Measurements from ENCODE around the gene PDE4D.

The PDE4D gene

GRCh38 chr5:59830536-59831200 is 62.9 kb downstream of the PDE4D start:
- H3K27me3 Mint-ChIP-seq (ENCODE audit: low read depth) = peaks cover 14% of the 10 kb centered on the region
- no peaks in the 10 kb centered on the region for H3K36me3 Mint-ChIP-seq (ENCODE audit: low read depth)
- no peaks in the 10 kb centered on the region for H3K9me3 Mint-ChIP-seq
- no peak overlapping the region for H3K27ac Mint-ChIP-seq
- no peaks in the 10 kb centered on the region for H3K4me1 Mint-ChIP-seq (ENCODE audit: low read depth)
- no peak overlapping the region for H3K4me3 Mint-ChIP-seq

- Mint-ChIP-seq H3K27ac (no peak overlapping the region), H3K4me1 (ENCODE audit: low read depth) (no peaks in the 10 kb centered on the region), H3K9me3 (no peaks in the 10 kb centered on the region), H3K27me3 (ENCODE audit: low read depth) (peaks cover 14% of the 10 kb centered on the region), H3K4me3 (no peak overlapping the region), H3K36me3 (ENCODE audit: low read depth) (no peaks in the 10 kb centered on the region)
Observed at GRCh38 chr5:59829922-59830321, 63.6 kb downstream of the PDE4D start.

GRCh38 chr5:59829386-59829785 is 64.1 kb downstream of the PDE4D start:
- no peak overlapping the region for H3K27ac Mint-ChIP-seq
- H3K4me1 Mint-ChIP-seq (ENCODE audit: low read depth) = no peaks in the 10 kb centered on the region
- peaks cover 14% of the 10 kb centered on the region for H3K27me3 Mint-ChIP-seq (ENCODE audit: low read depth)
- H3K9me3 Mint-ChIP-seq = no peaks in the 10 kb centered on the region
- H3K36me3 Mint-ChIP-seq (ENCODE audit: low read depth) = no peaks in the 10 kb centered on the region
- no peak overlapping the region for H3K4me3 Mint-ChIP-seq

DNA sequence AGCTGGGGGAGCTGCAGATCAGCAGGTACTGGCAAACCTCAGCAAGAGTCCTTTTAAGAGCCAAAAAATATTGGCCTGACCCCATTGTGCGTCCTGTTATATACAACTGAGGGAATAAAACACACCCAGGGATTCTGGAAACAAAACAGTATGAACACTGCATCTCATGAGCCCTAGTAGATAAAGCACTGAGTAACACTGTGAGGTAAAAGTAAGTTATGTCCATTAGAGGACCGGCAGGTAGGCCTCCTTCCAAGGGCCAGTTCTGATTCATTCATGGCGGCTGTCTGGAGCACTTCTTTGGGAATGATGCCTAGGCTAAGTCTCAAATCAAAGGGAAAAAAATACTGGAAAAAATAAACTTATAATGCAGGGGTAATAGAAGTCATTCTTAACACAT is 64.9 kb downstream of the PDE4D start:
- Mint-ChIP-seq H3K4me3 (no peak overlapping the region), H3K9me3 (no peaks in the 10 kb centered on the region), H3K36me3 (ENCODE audit: low read depth) (no peaks in the 10 kb centered on the region), H3K4me1 (ENCODE audit: low read depth) (no peaks in the 10 kb centered on the region), H3K27ac (no peak overlapping the region), H3K27me3 (ENCODE audit: low read depth) (peaks cover 18% of the 10 kb centered on the region)

- Mint-ChIP-seq H3K27ac (no peak overlapping the region), H3K4me3 (no peak overlapping the region), H3K4me1 (ENCODE audit: low read depth) (no peaks in the 10 kb centered on the region), H3K27me3 (ENCODE audit: low read depth) (peaks cover 17% of the 10 kb centered on the region), H3K9me3 (no peaks in the 10 kb centered on the region), H3K36me3 (ENCODE audit: low read depth) (no peaks in the 10 kb centered on the region)
Observed at GRCh38 chr5:59826996-59827395, 66.5 kb downstream of the PDE4D start.

GRCh38 chr5:59823420-59823819 is 70.1 kb downstream of the PDE4D start:
- H3K9me3 Mint-ChIP-seq = no peaks in the 10 kb centered on the region
- H3K36me3 Mint-ChIP-seq (ENCODE audit: low read depth) = no peaks in the 10 kb centered on the region
- no peak overlapping the region for H3K27ac Mint-ChIP-seq
- no peak overlapping the region for H3K4me3 Mint-ChIP-seq
- peaks cover 26% of the 10 kb centered on the region for H3K27me3 Mint-ChIP-seq (ENCODE audit: low read depth)
- H3K4me1 Mint-ChIP-seq (ENCODE audit: low read depth) = no peaks in the 10 kb centered on the region

DNA sequence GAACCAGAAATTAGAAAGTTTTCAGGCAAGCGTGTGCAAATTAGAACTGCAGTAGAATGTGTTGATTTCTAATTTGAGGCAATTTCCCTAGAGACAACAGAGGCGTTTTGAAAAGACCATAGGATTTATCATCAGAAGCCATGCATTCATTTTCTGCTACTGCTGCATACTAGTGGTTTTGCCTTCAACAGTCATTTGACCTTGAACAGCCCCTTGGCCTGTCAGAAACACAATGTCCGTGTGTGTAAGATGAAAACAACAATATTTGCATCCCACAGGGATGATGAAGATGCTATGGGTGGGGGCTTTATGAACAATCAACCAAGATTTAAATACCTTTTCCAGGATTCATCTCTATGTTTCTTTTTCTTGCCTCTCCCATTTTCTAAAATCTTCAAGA is 73.7 kb downstream of the PDE4D start:
- Mint-ChIP-seq H3K36me3 (ENCODE audit: low read depth) (no peaks in the 10 kb centered on the region), H3K27ac (no peak overlapping the region), H3K4me1 (ENCODE audit: low read depth) (no peaks in the 10 kb centered on the region), H3K9me3 (no peaks in the 10 kb centered on the region), H3K27me3 (ENCODE audit: low read depth) (peaks cover 27% of the 10 kb centered on the region), H3K4me3 (no peak overlapping the region)

DNA sequence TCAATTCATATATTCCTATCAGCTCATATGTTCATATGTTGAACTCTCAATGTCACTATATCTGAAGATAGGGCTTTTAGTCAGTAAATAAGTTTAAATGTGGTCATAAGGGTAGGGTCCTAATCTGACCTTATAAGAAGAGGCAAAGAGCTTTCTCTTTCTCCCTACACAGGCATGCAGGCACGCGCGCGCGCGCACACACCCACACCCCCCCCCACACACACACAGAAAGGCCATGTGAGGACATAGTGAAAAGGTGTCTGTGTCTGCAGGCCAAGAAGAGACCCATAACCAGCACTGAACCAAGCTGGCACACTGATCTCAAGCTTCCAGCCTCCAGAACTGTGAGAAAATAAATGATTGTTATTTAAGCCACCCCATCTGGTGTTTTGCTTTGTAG is 76.0 kb downstream of the PDE4D start:
- Mint-ChIP-seq H3K4me1 (ENCODE audit: low read depth) (no peaks in the 10 kb centered on the region), H3K36me3 (ENCODE audit: low read depth) (no peaks in the 10 kb centered on the region), H3K27ac (no peak overlapping the region), H3K27me3 (ENCODE audit: low read depth) (peaks cover 25% of the 10 kb centered on the region), H3K9me3 (no peaks in the 10 kb centered on the region), H3K4me3 (no peak overlapping the region)

GRCh38 chr5:59816654-59817300 is 76.7 kb downstream of the PDE4D start:
- peak overlapping the region; percentile 35 for H3K27ac Mint-ChIP-seq
- no peaks in the 10 kb centered on the region for H3K4me1 Mint-ChIP-seq (ENCODE audit: low read depth)
- no peaks in the 10 kb centered on the region for H3K36me3 Mint-ChIP-seq (ENCODE audit: low read depth)
- H3K27me3 Mint-ChIP-seq (ENCODE audit: low read depth) = peaks cover 23% of the 10 kb centered on the region
- no peak overlapping the region for H3K4me3 Mint-ChIP-seq
- H3K9me3 Mint-ChIP-seq = no peaks in the 10 kb centered on the region

- H3K9me3 Mint-ChIP-seq = no peaks in the 10 kb centered on the region
- no peaks in the 10 kb centered on the region for H3K36me3 Mint-ChIP-seq (ENCODE audit: low read depth)
- peaks cover 25% of the 10 kb centered on the region for H3K27me3 Mint-ChIP-seq (ENCODE audit: low read depth)
- H3K4me3 Mint-ChIP-seq = no peak overlapping the region
- peaks cover 2% of the 10 kb centered on the region for H3K4me1 Mint-ChIP-seq (ENCODE audit: low read depth)
- no peak overlapping the region for H3K27ac Mint-ChIP-seq
Observed at GRCh38 chr5:59814537-59814872, 79.0 kb downstream of the PDE4D start.

GRCh38 chr5:59813761-59814536 is 79.6 kb downstream of the PDE4D start:
- Mint-ChIP-seq H3K27me3 (ENCODE audit: low read depth) (peaks cover 25% of the 10 kb centered on the region), H3K9me3 (no peaks in the 10 kb centered on the region), H3K27ac (no peak overlapping the region), H3K36me3 (ENCODE audit: low read depth) (no peaks in the 10 kb centered on the region), H3K4me3 (no peak overlapping the region), H3K4me1 (ENCODE audit: low read depth) (peaks cover 2% of the 10 kb centered on the region)

- no peak overlapping the region for H3K27ac Mint-ChIP-seq
- H3K27me3 Mint-ChIP-seq (ENCODE audit: low read depth) = peaks cover 21% of the 10 kb centered on the region
- peaks cover 2% of the 10 kb centered on the region for H3K4me1 Mint-ChIP-seq (ENCODE audit: low read depth)
- H3K36me3 Mint-ChIP-seq (ENCODE audit: low read depth) = no peaks in the 10 kb centered on the region
- H3K4me3 Mint-ChIP-seq = peak overlapping the region; percentile 16
- H3K9me3 Mint-ChIP-seq = no peaks in the 10 kb centered on the region
Observed at GRCh38 chr5:59810041-59810440, 83.5 kb downstream of the PDE4D start.

DNA sequence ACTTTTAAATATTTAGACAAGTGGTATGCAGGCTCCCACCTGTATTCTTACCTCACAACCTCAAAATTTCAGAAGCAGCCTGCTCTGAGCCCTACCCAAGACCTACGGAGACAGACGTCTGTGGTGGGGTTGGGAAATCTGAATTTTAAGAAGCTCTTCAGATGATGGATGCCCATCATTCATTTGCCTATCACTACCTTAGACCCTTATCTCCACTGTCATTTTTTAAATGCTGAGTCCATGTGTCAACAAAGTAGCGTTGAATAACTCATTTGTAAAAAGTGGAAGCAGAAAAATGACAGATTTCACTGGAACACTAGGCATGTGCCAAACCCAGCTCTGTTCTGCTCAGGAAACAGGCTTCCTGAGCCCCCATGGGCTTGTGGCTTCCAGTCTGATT is 85.7 kb downstream of the PDE4D start:
- peaks cover 15% of the 10 kb centered on the region for H3K27me3 Mint-ChIP-seq (ENCODE audit: low read depth)
- H3K4me1 Mint-ChIP-seq (ENCODE audit: low read depth) = peaks cover 2% of the 10 kb centered on the region
- H3K4me3 Mint-ChIP-seq = no peak overlapping the region
- no peaks in the 10 kb centered on the region for H3K36me3 Mint-ChIP-seq (ENCODE audit: low read depth)
- no peak overlapping the region for H3K27ac Mint-ChIP-seq
- H3K9me3 Mint-ChIP-seq = no peaks in the 10 kb centered on the region

DNA sequence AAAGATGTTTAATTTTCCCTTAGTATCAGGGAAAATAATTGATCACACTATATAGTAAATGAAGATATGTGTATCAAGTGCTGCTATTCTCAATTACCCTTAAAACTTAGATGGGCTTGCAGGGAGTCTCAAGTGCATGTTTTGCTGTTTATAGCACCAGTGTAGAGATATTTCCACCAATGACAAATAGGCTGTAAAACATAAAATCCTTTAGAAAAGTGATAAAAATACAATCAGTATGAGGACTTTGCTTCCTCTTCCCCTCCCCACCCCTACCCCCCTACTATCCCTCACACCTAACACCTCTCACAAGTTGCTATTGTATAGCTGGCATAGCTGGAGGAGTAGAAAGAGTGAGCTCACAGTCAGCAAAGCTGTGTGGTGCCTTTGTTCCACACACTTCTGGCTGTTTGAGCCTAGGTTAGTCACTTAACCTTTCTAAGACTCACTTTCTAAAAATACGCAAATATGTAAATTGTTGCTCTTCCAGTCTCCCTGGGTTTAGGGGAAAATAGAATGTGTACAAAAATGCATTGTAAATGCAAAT is 93.1 kb downstream of the PDE4D start:
- H3K27me3 Mint-ChIP-seq (ENCODE audit: low read depth) = peaks cover 11% of the 10 kb centered on the region
- H3K4me3 Mint-ChIP-seq = no peak overlapping the region
- H3K4me1 Mint-ChIP-seq (ENCODE audit: low read depth) = no peaks in the 10 kb centered on the region
- H3K27ac Mint-ChIP-seq = no peak overlapping the region
- H3K36me3 Mint-ChIP-seq (ENCODE audit: low read depth) = no peaks in the 10 kb centered on the region
- no peaks in the 10 kb centered on the region for H3K9me3 Mint-ChIP-seq

All from T-helper 1 cell treated with Interleukin-12 subunit alpha and Interleukin-12 subunit beta and Interleukin-4 antibody, amounts not matched to agents 30 μg/mL and 1 μg/mL, for 36 hours (primary cell).